BLaER1 treated with 17β-estradiol and CSF1 and Interleukin-3, amounts not matched to agents 10 nM and 100 nM (cell line): ENCODE measurements around the gene BSN.
"Not testable (repeated sequence)": the region's sequence is repeated elsewhere in the genome, so short reads cannot be mapped to it uniquely, and the experiment has no call there.

ENCODE experiments used
- H3K27ac ChIP-seq, 11 experiments: shearing (Covaris generic); formaldehyde crosslinking; 2 replicates each; pipeline ENCODE4 v1.8.1; 2022
- H3K27me3 ChIP-seq, 11 experiments: shearing (Covaris generic); formaldehyde crosslinking; 2 replicates each; pipeline ENCODE4 v1.8.1; 2022
- H3K36me3 ChIP-seq, 11 experiments: shearing (Covaris generic); formaldehyde crosslinking; 2 replicates each; pipeline ENCODE4 v1.8.1; 2022
- H3K4me1 ChIP-seq, 10 experiments: shearing (Covaris generic); formaldehyde crosslinking; 2 replicates each; pipeline ENCODE4 v1.8.1; 2022
- H3K4me2 ChIP-seq, 11 experiments: shearing (Covaris generic); formaldehyde crosslinking; 2 replicates each; pipeline ENCODE4 v1.8.1; 2022
- H3K4me3 ChIP-seq, 10 experiments: shearing (Covaris generic); formaldehyde crosslinking; 2 replicates each; pipeline ENCODE4 v1.8.1; 2022
- H3K9ac ChIP-seq, 11 experiments: shearing (Covaris generic); formaldehyde crosslinking; 2 replicates each; pipeline ENCODE4 v1.8.1; 2022
- H3K9me3 ChIP-seq, 11 experiments: shearing (Covaris generic); formaldehyde crosslinking; replicated peaks in 1 of 11; 2 replicates each; pipeline ENCODE4 v1.8.1; 2022
- H4K20me1 ChIP-seq, 11 experiments: shearing (Covaris generic); formaldehyde crosslinking; 2 replicates each; pipeline ENCODE4 v1.8.1; 2022
- Cebpa-rat ChIP-seq, 11 experiments: shearing (Covaris generic); IDR thresholded peaks; 2 replicates each; pipeline ENCODE4 v1.8.1; 2022

The BSN gene

DNA sequence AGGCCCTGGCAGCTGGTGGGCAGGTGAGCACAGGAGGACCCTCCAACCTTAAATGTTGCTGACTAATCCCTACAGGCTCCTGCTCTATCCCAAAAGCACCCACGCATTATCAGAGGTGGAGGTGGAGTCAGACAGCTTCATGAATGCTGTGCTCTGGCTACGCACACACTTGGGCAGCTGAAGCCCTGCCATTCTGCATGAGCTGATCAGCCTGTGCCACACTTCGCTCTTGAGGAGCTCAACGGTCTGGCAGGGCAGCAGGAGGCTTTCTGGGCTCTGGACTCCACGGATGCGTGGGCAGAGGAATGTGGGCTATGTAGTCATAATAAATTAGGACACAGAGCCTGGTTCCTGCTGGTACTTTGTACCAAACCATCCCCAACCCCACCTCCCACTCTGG, 128.9 kb downstream of the BSN start:
- no peak overlapping the region for H3K4me3 ChIP-seq
- peaks cover 0 to 12% (median 5%) of the 10 kb centered on the region in 11 experiments; a peak in 8 of 22 replicates for H3K9me3 ChIP-seq
- TF ChIP-seq Cebpa-rat (IDR thresholded peaks at IDR 0.05), result no peak
- no peaks in the 10 kb centered on the region for H3K27me3 ChIP-seq
- H3K4me1 ChIP-seq, result peaks cover 0 to 3% (median under 1%) of the 10 kb centered on the region in 10 experiments; a peak in 4 of 20 replicates
- H4K20me1 ChIP-seq, result peaks cover 0 to 60% (median 12%) of the 10 kb centered on the region in 11 experiments; a peak in 12 of 22 replicates
- H3K4me2 ChIP-seq, result no peak overlapping the region
- H3K9ac ChIP-seq, result no peak overlapping the region; a peak in 1 of 22 replicates
- H3K36me3 ChIP-seq, result peaks cover 57 to 74% (median 64%) of the 10 kb centered on the region in 11 experiments
- no peak overlapping the region for H3K27ac ChIP-seq

GRCh38 chr3:49684453-49684852, 130.2 kb downstream of the BSN start:
- H3K27ac ChIP-seq, H3K9ac ChIP-seq, H3K4me3 ChIP-seq, H3K4me2 ChIP-seq, H3K27me3 ChIP-seq: not testable (repeated sequence)
- H3K9me3 ChIP-seq, result peaks cover 0 to 12% (median 5%) of the 10 kb centered on the region in 11 experiments; a peak in 8 of 22 replicates
- H4K20me1 ChIP-seq, result peaks cover 0 to 47% (median 4%) of the 10 kb centered on the region in 11 experiments; a peak in 12 of 22 replicates
- H3K36me3 ChIP-seq, result peaks cover 44 to 61% (median 51%) of the 10 kb centered on the region in 11 experiments
- H3K4me1 ChIP-seq, result peaks cover 7 to 13% (median 10%) of the 10 kb centered on the region in 10 experiments

- peaks cover 38 to 54% (median 45%) of the 10 kb centered on the region in 11 experiments for H3K36me3 ChIP-seq
- H3K4me3 ChIP-seq, H3K4me2 ChIP-seq, H3K27me3 ChIP-seq, H3K27ac ChIP-seq, H3K9ac ChIP-seq: not testable (repeated sequence)
- H4K20me1 ChIP-seq, result peaks cover 0 to 41% (median 2%) of the 10 kb centered on the region in 11 experiments; a peak in 9 of 22 replicates
- peaks cover 7 to 14% (median 12%) of the 10 kb centered on the region in 10 experiments for H3K4me1 ChIP-seq
- peaks cover 0 to 12% (median 5%) of the 10 kb centered on the region in 11 experiments; a peak in 8 of 22 replicates for H3K9me3 ChIP-seq
These were observed 130.8 kb downstream of the BSN start for GRCh38 chr3:49685103-49685502.

DNA sequence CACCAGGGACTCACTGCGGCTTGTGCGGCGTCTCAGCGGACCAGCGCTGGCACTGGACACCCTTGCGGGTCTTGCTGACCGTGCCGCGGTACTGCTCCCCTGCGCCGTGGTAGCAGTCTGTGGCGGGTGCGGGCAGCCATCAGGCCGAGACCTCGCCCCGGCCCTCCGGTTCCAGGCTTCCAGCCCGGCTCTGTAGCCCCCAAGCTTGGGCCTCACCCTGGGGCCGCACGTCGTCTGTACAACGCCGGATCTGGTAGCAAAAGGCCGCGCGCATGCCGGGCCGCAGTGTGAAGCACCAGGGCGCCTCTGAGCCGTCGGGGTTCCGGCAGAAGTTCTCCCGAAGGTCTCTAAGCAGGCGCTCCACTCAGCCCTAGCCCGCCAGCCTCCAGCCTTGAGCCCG, 131.6 kb downstream of the BSN start:
- H3K36me3 ChIP-seq, result peaks cover 31 to 47% (median 37%) of the 10 kb centered on the region in 11 experiments

DNA sequence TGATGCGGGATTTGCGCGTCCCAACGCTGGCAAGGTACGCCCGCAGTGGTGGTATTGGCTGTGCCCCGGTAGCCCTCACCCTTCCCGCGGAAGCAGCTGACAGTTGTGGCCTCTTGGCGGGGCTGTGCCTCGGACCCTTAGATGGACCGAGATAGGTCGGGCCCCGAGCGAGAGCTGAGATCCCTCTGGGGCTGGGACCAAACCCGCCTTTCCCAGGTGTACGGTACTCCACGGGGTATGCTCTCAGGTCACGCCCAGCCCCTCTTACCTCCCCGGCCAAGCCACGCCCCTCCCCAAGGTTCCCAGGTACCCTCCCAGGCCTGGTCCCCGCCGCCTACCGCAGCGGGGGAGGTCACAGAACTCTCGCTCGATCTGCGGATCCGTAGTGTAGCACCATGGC, 132.1 kb downstream of the BSN start:
- not testable (repeated sequence) for H3K27me3 ChIP-seq, H3K4me2 ChIP-seq, H3K9ac ChIP-seq, H3K27ac ChIP-seq, H3K4me3 ChIP-seq
- Histone ChIP-seq H3K9me3 (peaks cover 0 to 12% (median 5%) of the 10 kb centered on the region in 11 experiments; a peak in 8 of 22 replicates), H3K36me3 (peaks cover 26 to 44% (median 32%) of the 10 kb centered on the region in 11 experiments), H4K20me1 (peaks cover 0 to 35% (median 7%) of the 10 kb centered on the region in 11 experiments; a peak in 12 of 22 replicates), H3K4me1 (peaks cover 20 to 25% (median 24%) of the 10 kb centered on the region in 10 experiments)

More for the DNA sequence above, 131.6 kb downstream of the BSN start:
- Histone ChIP-seq H3K9me3 (peaks cover 0 to 12% (median 5%) of the 10 kb centered on the region in 11 experiments; a peak in 8 of 22 replicates), H4K20me1 (peaks cover 0 to 35% (median 2%) of the 10 kb centered on the region in 11 experiments; a peak in 11 of 22 replicates), H3K4me1 (peaks cover 15 to 22% (median 19%) of the 10 kb centered on the region in 10 experiments)
- not testable (repeated sequence) for H3K27me3 ChIP-seq, H3K9ac ChIP-seq, H3K4me2 ChIP-seq, H3K27ac ChIP-seq, H3K4me3 ChIP-seq

DNA sequence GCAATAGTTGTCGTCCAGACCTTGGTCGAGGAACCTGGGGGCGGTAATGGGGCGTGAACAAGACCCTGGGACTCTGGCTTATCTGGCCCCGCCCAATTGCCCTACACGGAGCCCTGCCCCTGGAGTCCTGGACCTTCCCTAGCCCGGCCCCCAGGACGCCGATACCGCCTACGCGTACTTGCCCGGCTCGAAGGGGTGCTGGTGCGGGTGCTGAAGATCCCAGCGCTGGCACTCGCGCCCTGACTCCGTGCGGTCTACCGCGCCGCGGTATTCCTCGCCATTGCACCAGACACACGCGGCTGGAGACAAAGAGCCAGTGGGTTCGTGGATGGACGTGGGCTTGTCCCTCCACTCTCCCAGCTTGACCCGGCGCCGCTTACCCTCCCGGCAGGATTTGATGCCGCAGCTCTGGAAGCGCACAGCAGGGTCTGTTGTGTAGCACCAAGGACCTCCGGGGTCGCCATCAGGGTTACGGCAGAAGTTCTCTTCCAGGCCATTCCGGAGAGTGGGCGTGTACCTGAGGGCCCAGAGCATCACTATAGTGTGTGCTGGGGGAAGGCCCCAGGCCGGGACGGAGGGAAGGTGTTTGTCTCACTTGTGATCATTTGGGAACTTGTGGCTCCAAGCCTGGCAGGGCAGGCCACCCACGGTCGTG, 132.6 kb downstream of the BSN start:
- H3K4me2 ChIP-seq, H3K27ac ChIP-seq, H3K4me3 ChIP-seq, H3K27me3 ChIP-seq, H3K9ac ChIP-seq: not testable (repeated sequence)
- peaks cover 22 to 28% (median 25%) of the 10 kb centered on the region in 10 experiments for H3K4me1 ChIP-seq
- H4K20me1 ChIP-seq, result peaks cover 0 to 34% (median 9%) of the 10 kb centered on the region in 11 experiments; a peak in 12 of 22 replicates
- peaks cover 20 to 44% (median 27%) of the 10 kb centered on the region in 11 experiments for H3K36me3 ChIP-seq
- H3K9me3 ChIP-seq, result peaks cover 0 to 12% (median 5%) of the 10 kb centered on the region in 11 experiments; a peak in 8 of 22 replicates

DNA sequence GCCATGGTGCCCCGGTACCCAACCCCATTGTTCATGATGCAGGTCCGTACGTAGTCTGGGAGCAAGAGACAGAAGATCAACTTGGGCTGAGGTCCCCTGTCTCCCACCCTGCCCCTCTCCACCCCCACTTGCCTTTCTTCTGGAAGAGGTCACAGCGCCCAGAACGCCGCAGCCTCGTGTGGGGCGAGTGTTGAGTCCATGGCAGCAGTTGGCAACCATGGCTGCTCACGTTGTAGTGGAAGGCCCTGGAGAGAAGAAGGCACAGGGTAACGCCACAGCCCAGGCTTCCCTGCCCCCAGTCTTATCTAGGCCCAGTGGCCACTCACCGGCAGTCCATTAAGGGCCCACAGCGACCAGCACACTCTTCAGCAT, 133.1 kb downstream of the BSN start:
- peaks cover 22 to 28% (median 25%) of the 10 kb centered on the region in 10 experiments for H3K4me1 ChIP-seq
- not testable (repeated sequence) for H3K27me3 ChIP-seq, H3K9ac ChIP-seq, H3K27ac ChIP-seq, H3K4me2 ChIP-seq, H3K4me3 ChIP-seq
- peaks cover 0 to 29% (median 8%) of the 10 kb centered on the region in 11 experiments; a peak in 13 of 22 replicates for H4K20me1 ChIP-seq
- peaks cover 15 to 44% (median 22%) of the 10 kb centered on the region in 11 experiments for H3K36me3 ChIP-seq
- H3K9me3 ChIP-seq, result peaks cover 0 to 12% (median 5%) of the 10 kb centered on the region in 11 experiments; a peak in 8 of 22 replicates

DNA sequence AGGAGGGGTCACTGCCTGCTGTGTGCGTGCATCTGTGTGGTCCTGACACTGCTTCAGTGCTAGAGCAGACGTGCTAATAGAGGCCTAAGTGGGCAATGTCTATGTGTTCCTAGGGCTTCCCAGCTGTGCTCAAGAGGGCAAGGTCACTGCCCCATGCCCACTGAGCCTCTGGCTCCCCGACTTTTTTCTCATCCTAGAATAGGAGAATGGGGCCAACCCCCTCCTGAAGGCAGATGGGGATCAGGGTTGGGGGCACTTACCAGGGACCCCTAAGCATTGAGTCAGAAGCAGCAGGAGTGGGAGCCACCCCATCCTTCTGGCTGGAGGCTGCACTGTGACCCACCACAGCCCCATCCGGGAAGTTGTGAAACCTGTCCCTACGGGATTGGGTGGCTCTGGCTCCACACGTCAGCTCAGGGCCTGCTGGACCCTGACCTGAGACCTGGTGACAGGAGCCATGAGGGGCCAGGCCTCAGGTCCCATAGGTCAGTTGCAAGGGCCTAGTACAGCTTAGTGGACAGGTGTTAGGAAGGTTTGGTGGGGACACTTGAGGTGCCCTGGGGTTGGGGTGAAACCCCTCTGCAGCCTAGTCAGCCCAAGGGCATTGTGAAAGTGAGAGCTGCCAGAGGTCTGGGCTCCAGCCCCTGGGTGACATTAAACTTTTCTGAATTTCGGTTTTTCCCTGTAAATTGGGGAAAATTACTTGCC, 134.2 kb downstream of the BSN start:
- H3K4me1 ChIP-seq, result peaks cover 22 to 28% (median 25%) of the 10 kb centered on the region in 10 experiments
- H3K27me3 ChIP-seq, result not testable (repeated sequence)
- peak overlapping the region; percentile 89 to 99 (median 96) for H3K4me3 ChIP-seq
- H3K4me2 ChIP-seq, result peak overlapping the region; percentile 80 to 97 (median 92)
- peak overlapping the region; percentile 69 to 89 (median 83) for H3K27ac ChIP-seq
- peak overlapping the region; percentile 88 to 95 (median 92) for H3K9ac ChIP-seq
- peaks cover 0 to 26% (median 11%) of the 10 kb centered on the region in 11 experiments; a peak in 13 of 22 replicates for H4K20me1 ChIP-seq
- H3K36me3 ChIP-seq, result peaks cover 4 to 33% (median 11%) of the 10 kb centered on the region in 11 experiments; a peak in 21 of 22 replicates
- peaks cover 0 to 12% (median 5%) of the 10 kb centered on the region in 11 experiments; a peak in 8 of 22 replicates for H3K9me3 ChIP-seq
